Spinal cord (tissue), 10 donors: ENCODE measurements around the gene RNF34. TPM values are rescaled to one million over a fixed set of nuclear protein-coding genes. Genes with fewer than 3 reads are reported as not detected.
A peak's percentile ranks its signal among the peaks of the same experiment; 100 is the strongest.

ENCODE experiments used
- DNase-seq, 6 donors: peaks; one replicate each; pipeline versions ENCODE4 v3.0.0 to v3.0.0-alpha.2; 2013 to 2015; ENCODE audit warnings: low spot score in 6 of 6, low read depth in 4 of 6
- H3K27ac ChIP-seq: one replicate; pipeline ENCODE4 v1.5.1; 2013; ENCODE audit warnings: low read depth, low read length, control low read depth
- H3K27me3 ChIP-seq: one replicate; pipeline ENCODE4 v1.6.1; 2013; ENCODE audit warnings: low read length; ENCODE audit not compliant: control insufficient read depth, insufficient read depth
- H3K36me3 ChIP-seq: one replicate; pipeline ENCODE4 v1.6.1; 2013; ENCODE audit warnings: low read length; ENCODE audit not compliant: control insufficient read depth, insufficient read depth
- H3K4me1 ChIP-seq: one replicate; pipeline ENCODE4 v1.6.1; 2013; ENCODE audit warnings: low read length; ENCODE audit not compliant: control insufficient read depth, insufficient read depth
- H3K4me3 ChIP-seq: one replicate; pipeline ENCODE4 v1.5.1; 2013; ENCODE audit warnings: low read depth, low read length, control low read depth
- H3K9me3 ChIP-seq: one replicate; pipeline ENCODE4 v1.6.1; 2013; ENCODE audit warnings: low read length; ENCODE audit not compliant: control insufficient read depth, insufficient read depth
- WGBS: methylation state at CpG from one replicate; pipeline ENCODE4 v1.1.5; 2013; ENCODE audit warnings: missing lambda C conversion rate; ENCODE audit not compliant: insufficient coverage; 5-methylcytosine and 5-hydroxymethylcytosine counted together
- long read RNA-seq, 4 donors: transcript quantifications; one replicate each; lab custom pipeline, GENCODE V29; 2026
- polyA plus RNA-seq, 2 donors: library from polyadenylated mRNA; unstranded; fragments of 120-200 nt; gene quantifications; one replicate each; pipeline ENCODE4 v1.2.1, GENCODE V29; 2013; ENCODE audit not compliant: insufficient read length in 2 of 2
- total RNA-seq, 2 donors: library from RNA; depleted of rRNA in 1 of 2; stranded (reverse); fragments of 120-200 nt in 1 of 2; fragments of >200 nt in 1 of 2; gene quantifications; one replicate each; pipeline versions ENCODE4 v1.2.3 to v1.2.4, GENCODE V29; 2013 to 2014
- donor health status: healthy.

RNF34 gene
- total RNA-seq (10 to 100 TPM; 52.6 to 71.7 TPM), polyA plus RNA-seq (10 to 100 TPM; 41.4 to 49.8 TPM)
- long read RNA-seq, donor 1, transcript RNF34-201 (6 exons, 2,066 nt): major isoform, 6 of 7 reads
- long read RNA-seq, donor 1, partial matches to known transcripts: 0 of 7 reads
- long read RNA-seq, donor 1, other reads (novel, unspliced or antisense): 0 of 7 reads
- long read RNA-seq, donor 2, transcript RNF34-201 (6 exons, 2,066 nt): major isoform, 6 of 6 reads
- long read RNA-seq, donor 2, partial matches to known transcripts: 0 of 6 reads
- long read RNA-seq, donor 2, other reads (novel, unspliced or antisense): 0 of 6 reads
- long read RNA-seq, donor 3, transcript RNF34-201 (6 exons, 2,066 nt): major isoform, 7 of 14 reads
- long read RNA-seq, donor 3, partial matches to known transcripts: 5 of 14 reads
- long read RNA-seq, donor 3, other reads (novel, unspliced or antisense): 0 of 14 reads
- long read RNA-seq, donor 4, transcript RNF34-201 (6 exons, 2,066 nt): major isoform, 12 of 12 reads
- long read RNA-seq, donor 4, partial matches to known transcripts: 0 of 12 reads
- long read RNA-seq, donor 4, other reads (novel, unspliced or antisense): 0 of 12 reads

GRCh38 chr12:121399391-121400331, at the start of gene RNF34:
TSS of gene RNF34 (plus strand) at chr12:121400118. CDS start at chr12:121400213, 95 bp downstream.
- no peaks in the 10 kb centered on the region for H3K27me3 ChIP-seq
- H3K9me3 ChIP-seq: no peaks in the 10 kb centered on the region
- H3K27ac ChIP-seq: peak within 1 kb of the TSS; percentile 94
- peaks cover 8% of the 10 kb centered on the region for H3K4me1 ChIP-seq
- DNase-seq: peak; percentile 93 to 99 (median 98)
- H3K4me3 ChIP-seq: peak within 1 kb of the TSS; percentile 94
- 0% methylated on average over 74 of the region's 77 CpGs for WGBS
- peaks cover 4% of the 10 kb centered on the region for H3K36me3 ChIP-seq

GRCh38 chr12:121351820-121352681, 47.9 kb upstream of the RNF34 start, which contains the start of gene ANAPC5:
TSS of gene ANAPC5 (minus strand) at chr12:121352411. CDS start at chr12:121352340, 71 bp downstream.
- peak; percentile 92 to 99 (median 96) for DNase-seq
- H3K9me3 ChIP-seq: no peaks in the 10 kb centered on the region
- H3K36me3 ChIP-seq: peaks cover 4% of the 10 kb centered on the region
- WGBS: under 1% methylated on average over 49 of the region's 49 CpGs
- H3K27me3 ChIP-seq: no peaks in the 10 kb centered on the region
- peak within 1 kb of the TSS; percentile 93 for H3K4me3 ChIP-seq
- peaks cover 11% of the 10 kb centered on the region for H3K4me1 ChIP-seq
- H3K27ac ChIP-seq: peak within 1 kb of the TSS; percentile 93

- peak overlapping the region; percentile 93 for H3K4me3 ChIP-seq
- peak in 1 of 6 donors; percentile 13 for DNase-seq
- WGBS: 0% methylated on average over 3 of the region's 12 CpGs
Measured at GRCh38 chr12:121352682-121353018, 47.3 kb upstream of the RNF34 start.

GRCh38 chr12:121355818-121356217, 44.1 kb upstream of the RNF34 start:
- Histone ChIP-seq H3K4me3 (no peak overlapping the region), H3K9me3 (no peaks in the 10 kb centered on the region), H3K36me3 (no peaks in the 10 kb centered on the region), H3K27ac (no peak overlapping the region), H3K27me3 (no peaks in the 10 kb centered on the region), H3K4me1 (peaks cover 10% of the 10 kb centered on the region)
- DNase-seq: no peak
- 100% methylated on average over 1 of the region's 6 CpGs for WGBS

More at GRCh38 chr12:121352682-121353018, 47.3 kb upstream of the RNF34 start:
- Histone ChIP-seq H3K27me3 (no peaks in the 10 kb centered on the region), H3K9me3 (no peaks in the 10 kb centered on the region), H3K36me3 (no peaks in the 10 kb centered on the region), H3K27ac (peak overlapping the region; percentile 93), H3K4me1 (peaks cover 11% of the 10 kb centered on the region)

GRCh38 chr12:121356657-121357056, 43.3 kb upstream of the RNF34 start:
- Histone ChIP-seq H3K27me3 (no peaks in the 10 kb centered on the region), H3K27ac (no peak overlapping the region), H3K4me1 (peaks cover 2% of the 10 kb centered on the region), H3K4me3 (no peak overlapping the region), H3K36me3 (no peaks in the 10 kb centered on the region), H3K9me3 (no peaks in the 10 kb centered on the region)
- WGBS: 95% methylated on average over 3 of the region's 3 CpGs
- DNase-seq: no peak

GRCh38 chr12:121357331-121357730, 42.6 kb upstream of the RNF34 start:
- Histone ChIP-seq H3K4me3 (no peak overlapping the region), H3K27me3 (no peaks in the 10 kb centered on the region), H3K4me1 (no peaks in the 10 kb centered on the region), H3K27ac (no peak overlapping the region), H3K36me3 (no peaks in the 10 kb centered on the region), H3K9me3 (no peaks in the 10 kb centered on the region)
- WGBS: 59% methylated on average over 1 of the region's 4 CpGs
- DNase-seq: no peak

GRCh38 chr12:121358073-121358472, 41.8 kb upstream of the RNF34 start:
- Histone ChIP-seq H3K27ac (no peak overlapping the region), H3K27me3 (no peaks in the 10 kb centered on the region), H3K4me1 (no peaks in the 10 kb centered on the region), H3K4me3 (no peak overlapping the region), H3K9me3 (no peaks in the 10 kb centered on the region), H3K36me3 (no peaks in the 10 kb centered on the region)
- DNase-seq: no peak
- 57% methylated on average over 1 of the region's 3 CpGs for WGBS

GRCh38 chr12:121364683-121365121, 35.2 kb upstream of the RNF34 start:
- no peaks in the 10 kb centered on the region for H3K4me1 ChIP-seq
- DNase-seq: no peak
- no peaks in the 10 kb centered on the region for H3K36me3 ChIP-seq
- WGBS: 80% methylated on average over 5 of the region's 5 CpGs
- no peak overlapping the region for H3K4me3 ChIP-seq
- H3K27ac ChIP-seq: no peak overlapping the region
- no peaks in the 10 kb centered on the region for H3K9me3 ChIP-seq
- no peaks in the 10 kb centered on the region for H3K27me3 ChIP-seq
